ENCODE data around the gene IGF2R. TPM values are rescaled to one million over a fixed set of nuclear protein-coding genes. Genes with fewer than 3 reads are reported as not detected.

IGF2R gene
- total and polyA plus RNA-seq, 2 of the 13 experiments (the other 11 are each of a cell fraction or from before 2014, with no cell fraction given): 38.3 to 70.0 TPM

DNA sequence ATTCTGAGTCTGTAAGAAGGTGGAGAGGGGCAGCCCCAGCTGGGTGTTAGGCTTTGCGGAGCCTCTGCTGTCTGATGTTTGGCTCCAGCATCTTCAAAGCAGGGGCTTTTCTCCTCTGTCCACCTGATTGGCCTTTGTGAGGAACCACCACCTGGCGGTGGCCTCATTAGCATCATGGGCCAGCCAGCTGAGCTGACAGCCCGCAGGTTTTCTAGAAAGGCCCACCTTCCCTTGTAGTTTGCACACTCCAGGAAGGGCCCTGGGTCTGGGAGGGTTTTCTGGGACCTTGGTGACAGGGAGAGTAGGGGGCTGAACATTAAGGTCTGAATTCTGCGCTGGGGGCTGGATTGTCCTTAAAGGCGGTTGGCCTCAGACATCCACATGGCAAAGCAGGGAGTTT, 11.6 kb downstream of the IGF2R start:
- no peaks in the 10 kb centered on the region for H3K9me3 ChIP-seq (ENCODE audit: low read length)
- H3K4me2 ChIP-seq (ENCODE audit: low read depth, low read length): no peak overlapping the region
- no peaks in the 10 kb centered on the region for H3K36me3 ChIP-seq (replicated peaks in 1 of 2; ENCODE audit: control insufficient read depth in 1 of 2, insufficient read depth in 2 of 2, low read length in 2 of 2)
- no peak for TF ChIP-seq GATAD1 (CRISPR knock-in tag; IDR thresholded peaks at IDR 0.05)
- TF ChIP-seq FOXP1 (IDR thresholded peaks at IDR 0.05): no peak
- no peak for TF ChIP-seq FOXP1 (CRISPR knock-in tag; IDR thresholded peaks at IDR 0.05)
- no peak for TF ChIP-seq THYN1 (CRISPR knock-in tag; IDR thresholded peaks at IDR 0.05; ENCODE audit: borderline replicate concordance, low read depth)
- TF ChIP-seq, protein P1, sequence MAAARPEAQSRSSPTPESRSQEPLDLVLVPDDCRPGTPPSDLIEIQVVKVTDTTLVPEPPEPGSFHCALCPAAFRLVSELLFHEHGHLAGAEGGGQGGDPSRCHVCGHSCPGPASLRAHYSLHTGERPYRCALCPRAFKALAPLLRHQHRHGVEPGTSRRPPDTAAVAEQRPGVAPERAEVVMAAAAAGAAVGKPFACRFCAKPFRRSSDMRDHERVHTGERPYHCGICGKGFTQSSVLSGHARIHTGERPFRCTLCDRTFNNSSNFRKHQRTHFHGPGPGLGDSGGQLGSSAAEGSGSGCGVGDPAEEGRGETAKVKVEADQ (CRISPR knock-in tag; IDR thresholded peaks at IDR 0.05; ENCODE audit: borderline replicate concordance): no peak
- no peak for TF ChIP-seq FOSL2 (CRISPR knock-in tag; IDR thresholded peaks at IDR 0.05)
- TF ChIP-seq, protein P2, sequence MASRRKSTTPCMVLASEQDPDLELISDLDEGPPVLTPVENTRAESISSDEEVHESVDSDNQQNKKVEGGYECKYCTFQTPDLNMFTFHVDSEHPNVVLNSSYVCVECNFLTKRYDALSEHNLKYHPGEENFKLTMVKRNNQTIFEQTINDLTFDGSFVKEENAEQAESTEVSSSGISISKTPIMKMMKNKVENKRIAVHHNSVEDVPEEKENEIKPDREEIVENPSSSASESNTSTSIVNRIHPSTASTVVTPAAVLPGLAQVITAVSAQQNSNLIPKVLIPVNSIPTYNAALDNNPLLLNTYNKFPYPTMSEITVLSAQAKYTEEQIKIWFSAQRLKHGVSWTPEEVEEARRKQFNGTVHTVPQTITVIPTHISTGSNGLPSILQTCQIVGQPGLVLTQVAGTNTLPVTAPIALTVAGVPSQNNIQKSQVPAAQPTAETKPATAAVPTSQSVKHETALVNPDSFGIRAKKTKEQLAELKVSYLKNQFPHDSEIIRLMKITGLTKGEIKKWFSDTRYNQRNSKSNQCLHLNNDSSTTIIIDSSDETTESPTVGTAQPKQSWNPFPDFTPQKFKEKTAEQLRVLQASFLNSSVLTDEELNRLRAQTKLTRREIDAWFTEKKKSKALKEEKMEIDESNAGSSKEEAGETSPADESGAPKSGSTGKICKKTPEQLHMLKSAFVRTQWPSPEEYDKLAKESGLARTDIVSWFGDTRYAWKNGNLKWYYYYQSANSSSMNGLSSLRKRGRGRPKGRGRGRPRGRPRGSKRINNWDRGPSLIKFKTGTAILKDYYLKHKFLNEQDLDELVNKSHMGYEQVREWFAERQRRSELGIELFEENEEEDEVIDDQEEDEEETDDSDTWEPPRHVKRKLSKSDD (CRISPR knock-in tag; IDR thresholded peaks at IDR 0.05; ENCODE audit: low read depth): no peak
- H3K4me3 ChIP-seq (replicated peaks in 1 of 3; ENCODE audit: insufficient read depth in 1 of 3, low read depth in 2 of 3, low read length in 3 of 3): no peak overlapping the region
- H3K27me3 ChIP-seq (ENCODE audit: control insufficient read depth in 1 of 2, insufficient read depth in 2 of 2, low read length in 2 of 2): no peaks in the 10 kb centered on the region
- H3K9ac ChIP-seq (ENCODE audit: insufficient read depth, low read depth, low read length): no peak overlapping the region
- H2AFZ ChIP-seq (ENCODE audit: low read length): no peak overlapping the region
- BruUV-seq (replicated peaks): no TSS peak
- 89% methylated on average over 2 of the region's 5 CpGs for WGBS (ENCODE audit: low lambda C conversion rate)
- in situ Hi-C loops (cut with HindIII; ENCODE audit: extremely low pct_ligation_motif_present, low pct_unique_long_range_greater_than_20kb) (no loop called here), intact Hi-C loops (cut with micrococcal nuclease; ENCODE audit: unreplicated experiment) (loop anchor here (5.0 kb wide), 1 partner anchor 62 kb away; no protein-coding TSS in a partner anchor)
- peaks cover 81% of the 10 kb centered on the region for H3K4me1 ChIP-seq (ENCODE audit: insufficient read depth, low read length)
- H3K27ac ChIP-seq (ENCODE audit: extremely low read length, insufficient read depth, low read length): no peak overlapping the region
- ChIA-PET CTCF (ENCODE audit: low intra/inter-chr PET ratio, low total read pairs) (no interaction called here), POLR2A (interaction anchor here (1.3 to 1.9 kb wide), 2 partner anchors 287 to 289 kb away, joined by 4 to 5 read pairs; partner anchors contain the start of gene SOD2)
- peaks cover 81% of the 10 kb centered on the region for H4K20me1 ChIP-seq (ENCODE audit: insufficient read depth, low read length)
- ATAC-seq (no peak), FAIRE-seq (no peak), DNase-seq (ENCODE audit: low spot score) (no peak)
- peaks cover 96% of the 10 kb centered on the region for H3K79me2 ChIP-seq (ENCODE audit: insufficient read depth, low read length)

Data from HepG2 (cell line).